Sigmoid colon (tissue), 7 donors: ENCODE measurements around the gene CD34. TPM values are rescaled to one million over a fixed set of nuclear protein-coding genes. Genes with fewer than 3 reads are reported as not detected.

ENCODE experiments used
- DNase-seq: peaks from one replicate; pipeline ENCODE4 v3.0.0-alpha.2; 2019
- H3K27ac ChIP-seq, 4 donors: fragments of 200-600 bp; sonication (generic); one replicate each; pipeline ENCODE4 v1.5.1; 2016 to 2019; ENCODE audit warnings: mild to moderate bottlenecking in 1 of 4
- H3K27me3 ChIP-seq, 3 donors: fragments of 200-600 bp; sonication (generic); one replicate each; pipeline ENCODE4 v1.5.1; 2019; ENCODE audit warnings: mild to moderate bottlenecking in 1 of 3
- H3K36me3 ChIP-seq, 4 donors: fragments of 200-600 bp; sonication (generic); one replicate each; pipeline ENCODE4 v1.5.1; 2016 to 2019
- H3K4me1 ChIP-seq, 4 donors: fragments of 200-600 bp; sonication (generic); one replicate each; pipeline ENCODE4 v1.5.1; 2017 to 2019
- H3K4me3 ChIP-seq, 4 donors: fragments of 200-600 bp; sonication (generic); one replicate each; pipeline ENCODE4 v1.5.1; 2017 to 2019; ENCODE audit warnings: mild to moderate bottlenecking in 2 of 4, moderate library complexity in 1 of 4
- H3K9me3 ChIP-seq, 4 donors: fragments of 200-600 bp in 3 of 4; sonication (generic) in 3 of 4; one replicate each; pipeline versions ENCODE4 v1.5.1 to v1.6.1; 2013 to 2019
- EP300 ChIP-seq, 4 donors: sonication (generic); formaldehyde crosslinking; IDR thresholded peaks; one replicate each; pipeline ENCODE4 v1.6.1; 2017; ENCODE audit warnings: antibody characterized with exemption in 4 of 4
- POLR2A ChIP-seq, 2 donors: fragments of 450-650 bp; IDR thresholded peaks; one replicate each; pipeline ENCODE4 v1.6.1; 2016; ENCODE audit warnings: antibody characterized with exemption in 2 of 2, mild to moderate bottlenecking in 2 of 2, moderate library complexity in 2 of 2
- POLR2AphosphoS5 ChIP-seq, 4 donors: sonication (generic); formaldehyde crosslinking; IDR thresholded peaks; one replicate each; pipeline ENCODE4 v1.6.1; 2017; ENCODE audit warnings: antibody characterized with exemption in 4 of 4
- WGBS, 2 donors: extraction: QIAGEN DNeasy Blood & Tissue Kit; methylation state at CpG; one replicate each; pipeline ENCODE4 v1.1.7; 2013; 5-methylcytosine and 5-hydroxymethylcytosine counted together
- intact Hi-C: fragments of 100-400 bp; cut with DNase I; formaldehyde crosslinking; loops from one replicate; pipeline ENCODE4 v1.15.1; 2023
- polyA plus RNA-seq, 3 donors: library from polyadenylated mRNA; stranded (reverse); fragments of 200-250 nt; gene quantifications; one replicate each; pipeline ENCODE4 v1.2.3, GENCODE V29; 2013
- total RNA-seq, 4 donors: library from RNA; depleted of rRNA; stranded (reverse); fragments of >200 nt; gene quantifications; one replicate each; pipeline ENCODE4 v1.1.0, GENCODE V29; 2016
- TF ChIP-seq, protein P1 (sequence below), 4 experiments: fragments of 450-650 bp in 3 of 4; fragments of 200-600 bp in 1 of 4; IDR thresholded peaks; one replicate each; pipeline ENCODE4 v1.5.1; 2016 to 2019; ENCODE audit warnings: antibody characterized with exemption in 4 of 4, mild to moderate bottlenecking in 3 of 4, moderate library complexity in 2 of 4
- donor health status: healthy with polysubstance abuse.
- donor health status: Bipolar disorder and iron deficiency.
- donor health status: healthy.

The CD34 gene
- total and polyA plus RNA-seq, 7 donors, result 1.8 to 58.7 (median 15.9) TPM

DNA sequence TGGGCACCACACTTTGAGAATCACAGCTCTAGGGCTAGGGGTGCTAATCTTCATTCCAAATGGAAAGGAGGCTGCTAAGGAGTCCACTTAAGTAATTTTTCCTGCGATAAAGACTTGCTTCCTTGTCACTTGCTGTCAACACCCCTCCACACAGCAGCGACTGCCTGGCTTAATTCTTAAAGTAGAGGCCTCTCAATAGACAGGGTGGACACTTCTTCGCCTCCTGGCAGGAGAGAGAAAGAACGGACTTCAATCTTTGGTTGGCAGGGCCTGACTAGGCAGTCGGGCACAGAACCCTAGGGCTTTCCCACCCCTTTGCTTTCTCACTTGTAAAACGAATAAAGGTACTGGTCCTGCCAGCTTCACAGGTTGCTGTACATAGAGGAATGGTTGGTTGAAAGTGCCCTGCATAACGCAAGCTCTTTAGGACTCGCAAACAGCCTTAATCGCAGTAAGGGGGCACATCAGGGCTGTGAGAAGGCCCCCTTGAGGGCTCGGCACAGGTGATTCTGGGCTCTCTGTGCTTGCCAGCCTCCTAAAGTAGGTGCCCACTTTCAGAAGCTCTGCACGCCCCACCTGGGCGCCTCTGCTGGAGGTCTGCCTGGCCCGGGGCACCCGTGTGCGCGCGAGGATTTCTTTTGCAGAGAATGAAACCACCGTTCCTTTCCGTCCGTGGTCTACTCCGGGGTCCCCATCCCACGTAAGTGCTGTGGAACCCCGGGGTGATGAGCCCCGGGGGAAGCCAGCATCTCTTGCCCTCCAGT lies 47.6 kb upstream of the CD34 start:
- H3K27me3 ChIP-seq, result peaks cover 0 to 4% (median 0%) of the 10 kb centered on the region in 3 donors
- WGBS, 2 donors, result 40 to 44% methylated on average over 24 of the region's 24 CpGs
- intact Hi-C loops, result loop anchor here (5.0 kb wide), 1 partner anchor 906 kb away; the partner anchor contains the start of genes PFKFB2 and YOD1
- no peaks in the 10 kb centered on the region for H3K36me3 ChIP-seq
- TF ChIP-seq EP300 (IDR thresholded peaks at IDR 0.05), result no peak
- TF ChIP-seq, protein P1, sequence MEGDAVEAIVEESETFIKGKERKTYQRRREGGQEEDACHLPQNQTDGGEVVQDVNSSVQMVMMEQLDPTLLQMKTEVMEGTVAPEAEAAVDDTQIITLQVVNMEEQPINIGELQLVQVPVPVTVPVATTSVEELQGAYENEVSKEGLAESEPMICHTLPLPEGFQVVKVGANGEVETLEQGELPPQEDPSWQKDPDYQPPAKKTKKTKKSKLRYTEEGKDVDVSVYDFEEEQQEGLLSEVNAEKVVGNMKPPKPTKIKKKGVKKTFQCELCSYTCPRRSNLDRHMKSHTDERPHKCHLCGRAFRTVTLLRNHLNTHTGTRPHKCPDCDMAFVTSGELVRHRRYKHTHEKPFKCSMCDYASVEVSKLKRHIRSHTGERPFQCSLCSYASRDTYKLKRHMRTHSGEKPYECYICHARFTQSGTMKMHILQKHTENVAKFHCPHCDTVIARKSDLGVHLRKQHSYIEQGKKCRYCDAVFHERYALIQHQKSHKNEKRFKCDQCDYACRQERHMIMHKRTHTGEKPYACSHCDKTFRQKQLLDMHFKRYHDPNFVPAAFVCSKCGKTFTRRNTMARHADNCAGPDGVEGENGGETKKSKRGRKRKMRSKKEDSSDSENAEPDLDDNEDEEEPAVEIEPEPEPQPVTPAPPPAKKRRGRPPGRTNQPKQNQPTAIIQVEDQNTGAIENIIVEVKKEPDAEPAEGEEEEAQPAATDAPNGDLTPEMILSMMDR (IDR thresholded peaks at IDR 0.05), result no peak
- TF ChIP-seq POLR2AphosphoS5 (IDR thresholded peaks at IDR 0.05), result no peak
- no peak for TF ChIP-seq POLR2A (IDR thresholded peaks at IDR 0.05)
- DNase-seq, result no peak
- H3K27ac ChIP-seq, result peak overlapping the region; percentile 90 to 96 (median 93)
- H3K9me3 ChIP-seq, result no peaks in the 10 kb centered on the region
- peaks cover 0 to 40% (median 30%) of the 10 kb centered on the region in 4 donors for H3K4me1 ChIP-seq
- H3K4me3 ChIP-seq, result peak overlapping the region; percentile 27 to 56 (median 52)

GRCh38 chr1:207956986-207957385 lies 46.1 kb upstream of the CD34 start:
- WGBS, 2 donors, result 68 to 79% methylated on average over 4 of the region's 4 CpGs
- Histone ChIP-seq H3K27ac (no peak overlapping the region), H3K36me3 (no peaks in the 10 kb centered on the region), H3K27me3 (peaks cover 0 to 4% (median 0%) of the 10 kb centered on the region in 3 donors), H3K4me1 (peaks cover 0 to 27% (median 18%) of the 10 kb centered on the region in 4 donors), H3K4me3 (no peak overlapping the region), H3K9me3 (no peaks in the 10 kb centered on the region)
- intact Hi-C loops, result loop anchor here (5.0 kb wide), 1 partner anchor 905 kb away; the partner anchor contains the start of genes PFKFB2 and YOD1
- TF ChIP-seq EP300 (IDR thresholded peaks at IDR 0.05) (no peak), POLR2AphosphoS5 (IDR thresholded peaks at IDR 0.05) (no peak)
- DNase-seq, result no peak

- intact Hi-C loops, result no loop called here
- TF ChIP-seq, protein P1 (IDR thresholded peaks at IDR 0.05), result no peak
- no peak for TF ChIP-seq EP300 (IDR thresholded peaks at IDR 0.05)
- TF ChIP-seq POLR2AphosphoS5 (IDR thresholded peaks at IDR 0.05), result no peak
- WGBS, 2 donors, result 92 to 97% methylated on average over 1 of the region's 1 CpG
These were observed 43.2 kb upstream of the CD34 start for GRCh38 chr1:207954104-207954503.

DNA sequence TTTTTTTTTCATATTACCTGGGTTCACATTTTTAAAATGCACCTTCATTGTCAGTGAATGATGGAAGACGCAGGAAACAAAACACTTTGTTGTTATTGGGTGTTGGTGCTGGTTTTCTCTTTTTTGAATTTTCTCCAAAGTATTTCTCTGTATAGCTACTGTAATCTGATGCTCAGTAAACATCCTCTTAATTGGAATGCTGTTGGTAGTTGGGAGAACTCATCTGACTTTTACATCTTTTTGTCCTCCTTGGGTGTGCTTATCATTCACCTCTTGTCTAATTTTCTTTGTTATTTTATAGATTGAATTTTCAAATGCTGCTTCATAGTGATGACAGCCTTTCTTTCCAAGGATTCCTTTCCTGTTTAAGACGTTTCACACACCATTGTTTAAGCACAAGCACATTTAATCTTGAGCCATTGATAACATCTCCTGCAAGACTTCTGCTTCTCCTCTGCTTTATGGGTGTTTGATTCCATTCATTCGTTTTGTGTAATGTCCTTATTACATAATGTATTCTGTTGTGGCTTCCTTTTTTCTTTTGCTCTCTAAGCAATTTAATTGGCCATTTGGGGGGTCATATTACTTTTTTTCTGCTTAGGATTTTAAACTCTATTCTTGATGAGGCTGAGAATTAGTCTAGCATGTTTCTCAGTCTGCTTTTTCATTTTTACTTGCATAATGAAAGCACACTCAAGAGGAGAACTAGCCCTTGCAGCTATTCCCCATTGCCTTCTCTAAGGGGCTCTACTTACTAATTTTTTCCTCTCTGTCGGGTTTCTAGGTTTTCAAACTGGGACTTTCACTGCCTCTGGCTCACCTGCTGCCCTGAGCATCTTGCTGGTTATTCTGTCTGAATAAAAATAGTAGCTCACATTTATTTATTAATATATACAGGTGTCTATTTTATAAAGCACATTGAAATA lies 42.0 kb upstream of the CD34 start:
- Histone ChIP-seq H3K9me3 (no peaks in the 10 kb centered on the region), H3K4me1 (peaks cover 0 to 9% (median 6%) of the 10 kb centered on the region in 4 donors), H3K27me3 (peaks cover 0 to 4% (median 0%) of the 10 kb centered on the region in 3 donors), H3K27ac (no peak overlapping the region), H3K4me3 (no peak overlapping the region), H3K36me3 (no peaks in the 10 kb centered on the region)
- TF ChIP-seq, protein P1 (IDR thresholded peaks at IDR 0.05), result no peak
- no peak for TF ChIP-seq POLR2A (IDR thresholded peaks at IDR 0.05)
- TF ChIP-seq POLR2AphosphoS5 (IDR thresholded peaks at IDR 0.05), result no peak
- TF ChIP-seq EP300 (IDR thresholded peaks at IDR 0.05), result no peak
- DNase-seq, result no peak
- intact Hi-C loops, result no loop called here
- WGBS, 2 donors, result 46 to 52% methylated on average over 4 of the region's 4 CpGs

More at GRCh38 chr1:207954104-207954503, 43.2 kb upstream of the CD34 start:
- H3K36me3 ChIP-seq, result no peaks in the 10 kb centered on the region
- H3K27me3 ChIP-seq, result peaks cover 0 to 4% (median 0%) of the 10 kb centered on the region in 3 donors
- no peak overlapping the region for H3K27ac ChIP-seq
- H3K4me3 ChIP-seq, result no peak overlapping the region
- H3K9me3 ChIP-seq, result no peaks in the 10 kb centered on the region
- no peak for DNase-seq
- H3K4me1 ChIP-seq, result peaks cover 0 to 11% (median 7%) of the 10 kb centered on the region in 4 donors
